ENCODE data around the gene ZNF575.
A peak's percentile ranks its signal among the peaks of the same experiment; 100 is the strongest.

The ZNF575 gene

GRCh38 chr19:43570174-43570791 is 37.3 kb downstream of the ZNF575 start:
- Histone ChIP-seq H3K4me3 (no peak overlapping the region), H3K4me1 (peaks cover 0 to 11% (median 7%) of the 10 kb centered on the region in 4 donors), H3K27me3 (no peaks in the 10 kb centered on the region), H3K36me3 (peaks cover 0 to 21% (median 4%) of the 10 kb centered on the region in 3 donors), H3K27ac (no peak overlapping the region), H3K9me3 (no peaks in the 10 kb centered on the region)
- intact Hi-C loops (cut with DNase I; ENCODE audit: low total_unique reads): no loop called here
- TF ChIP-seq CTCF (IDR thresholded peaks at IDR 0.05): no peak
- no peak for DNase-seq

DNA sequence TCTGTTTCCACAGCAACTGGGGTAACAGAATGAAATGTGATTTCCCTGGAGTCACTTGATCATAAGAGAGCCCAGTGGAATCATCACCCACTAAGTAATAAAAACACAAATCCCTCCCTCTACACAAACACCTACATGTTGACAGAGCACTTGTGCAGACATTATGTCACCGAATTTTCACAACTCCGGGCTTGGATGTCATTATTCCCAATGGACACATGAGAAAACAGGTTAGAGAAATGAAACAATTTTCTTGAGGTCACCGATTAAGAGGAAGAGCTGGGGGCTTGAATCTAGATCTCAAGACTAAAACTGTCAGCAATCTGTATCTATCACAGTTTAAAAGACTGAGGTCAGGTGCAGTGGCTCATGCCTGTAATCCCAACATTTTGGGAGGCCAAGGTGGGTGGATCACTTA is 39.2 kb downstream of the ZNF575 start:
- no peak for TF ChIP-seq CTCF (IDR thresholded peaks at IDR 0.05)
- no peaks in the 10 kb centered on the region for H3K27me3 ChIP-seq
- DNase-seq: no peak
- intact Hi-C loops (cut with DNase I; ENCODE audit: low total_unique reads): no loop called here
- no peaks in the 10 kb centered on the region for H3K9me3 ChIP-seq
- H3K27ac ChIP-seq: no peak overlapping the region
- peaks cover 0 to 21% (median 4%) of the 10 kb centered on the region in 3 donors for H3K36me3 ChIP-seq
- peaks cover 0 to 16% (median 10%) of the 10 kb centered on the region in 4 donors for H3K4me1 ChIP-seq
- no peak overlapping the region for H3K4me3 ChIP-seq

DNA sequence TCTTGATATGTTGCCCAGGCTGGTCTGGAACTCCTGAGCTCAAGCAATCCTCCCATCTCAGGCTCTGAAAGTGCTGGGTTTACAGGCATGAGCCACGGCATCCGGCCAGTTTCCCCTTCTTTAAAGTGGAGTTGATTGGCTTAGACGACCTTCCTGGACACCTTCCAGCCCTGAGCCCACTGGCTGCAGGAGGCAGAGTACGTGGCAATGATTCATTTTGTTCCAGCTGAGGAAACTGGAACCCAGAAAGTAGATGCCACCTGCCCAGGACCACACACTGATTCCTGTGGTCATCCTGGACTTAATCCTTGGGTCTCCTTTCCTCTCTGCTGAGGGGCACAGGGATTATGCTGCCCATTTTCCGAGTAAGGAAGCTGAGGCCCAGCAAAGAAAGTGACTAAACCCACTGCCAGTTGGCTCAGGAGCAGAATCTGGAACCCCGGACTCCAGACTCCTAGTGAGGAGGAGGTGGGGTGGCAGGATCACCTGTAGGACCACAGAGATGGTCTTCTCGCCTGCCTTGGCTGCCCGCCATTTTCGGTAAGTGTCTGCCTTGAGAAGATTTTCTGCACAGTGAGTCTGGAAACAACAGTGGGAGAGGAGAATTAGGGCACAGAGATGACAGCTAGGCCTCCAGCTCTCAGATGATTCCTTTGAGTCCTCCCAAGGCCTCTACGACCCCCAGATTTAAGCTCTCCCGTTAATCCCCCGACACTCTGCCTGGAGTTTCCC is 41.6 kb downstream of the ZNF575 start:
- Histone ChIP-seq H3K27ac (peak overlapping the region; percentile 77 to 87), H3K4me1 (peaks cover 0 to 16% (median 10%) of the 10 kb centered on the region in 4 donors), H3K27me3 (no peaks in the 10 kb centered on the region), H3K9me3 (no peaks in the 10 kb centered on the region), H3K36me3 (peaks cover 0 to 21% (median 4%) of the 10 kb centered on the region in 3 donors), H3K4me3 (peak overlapping the region; percentile 76 to 77)
- no peak for TF ChIP-seq CTCF (IDR thresholded peaks at IDR 0.05)
- DNase-seq: no peak
- intact Hi-C loops (cut with DNase I; ENCODE audit: low total_unique reads): loop anchor here (1.0 kb wide), 1 partner anchor 22 kb away; the partner anchor contains the start of genes IRGQ and ZNF576

DNA sequence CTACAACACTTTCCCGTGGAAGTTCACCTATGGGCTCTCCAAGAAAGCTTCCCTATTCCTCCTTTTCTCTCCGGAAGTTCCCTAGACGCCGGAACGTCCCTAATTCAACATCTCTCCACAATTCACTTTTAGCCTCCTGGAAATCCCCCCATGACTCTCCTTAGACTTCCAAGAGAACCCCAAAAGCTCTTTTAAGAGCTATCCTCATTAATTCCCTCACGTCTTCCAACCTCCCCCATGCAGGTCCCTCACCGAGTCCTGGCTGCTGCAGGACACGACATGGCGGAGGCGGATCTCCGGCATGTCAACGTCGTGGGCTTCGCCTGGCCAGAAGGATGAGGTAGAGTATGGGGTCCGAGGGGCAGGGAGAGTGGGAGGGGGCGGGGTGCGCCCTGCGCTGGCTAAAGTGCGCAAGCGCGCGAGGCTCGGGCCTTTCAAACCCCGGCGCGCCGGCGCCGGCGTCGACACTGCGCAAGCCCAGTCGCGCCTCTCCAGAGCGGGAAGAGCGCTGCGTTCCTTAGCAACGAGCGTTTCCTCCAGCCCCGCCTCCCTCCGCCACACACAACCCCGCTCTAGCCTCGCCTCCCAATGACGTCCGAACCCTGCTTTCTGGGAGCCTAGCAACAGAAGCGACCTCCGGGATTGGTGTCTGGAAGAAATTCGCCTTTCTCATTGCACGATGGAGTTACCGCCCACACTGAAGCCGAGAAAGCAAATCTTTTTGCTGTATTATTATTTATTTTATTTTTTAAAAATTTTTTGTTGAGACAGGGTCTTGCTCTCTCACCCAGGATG is 42.4 kb downstream of the ZNF575 start, which contains the start of the genes PINLYP and XRCC1:
Gene PINLYP (plus strand): TSS at position 646 of the 795 bp plus-strand sequence. CDS start 1,391 bp downstream, outside the sequence.
Gene XRCC1 (minus strand): TSS at position 372 of the 795 bp plus-strand sequence. CDS start 69 bp downstream, at position 303.
- TF ChIP-seq CTCF (IDR thresholded peaks at IDR 0.05): no peak
- peak; percentile 98 to 99 for DNase-seq
- H3K4me1 ChIP-seq: peaks cover 0 to 21% (median 10%) of the 10 kb centered on the region in 4 donors

More for the DNA sequence above, 42.4 kb downstream of the ZNF575 start, which contains the start of the genes PINLYP and XRCC1:
- H3K27me3 ChIP-seq: no peaks in the 10 kb centered on the region
- intact Hi-C loops (cut with DNase I; ENCODE audit: low total_unique reads): loop anchor here (1.0 kb wide), 1 partner anchor 21 kb away; the partner anchor contains the start of genes IRGQ and ZNF576
- H3K27ac ChIP-seq: peak within 1 kb of the TSS; percentile 77 to 87
- H3K9me3 ChIP-seq: no peaks in the 10 kb centered on the region
- H3K4me3 ChIP-seq: peak within 1 kb of the TSS; percentile 76 to 77
- H3K36me3 ChIP-seq: peaks cover 0 to 21% (median 4%) of the 10 kb centered on the region in 3 donors

Measured in tibial artery (tissue), 4 donors.